Measurements from ENCODE around the gene MECP2. TPM values are rescaled to one million over a fixed set of nuclear protein-coding genes. Genes with fewer than 3 reads are reported as not detected.

Gene MECP2
- total and polyA plus RNA-seq, 7 donors = 27.6 to 54.4 (median 35.5) TPM

- H3K4me1 ChIP-seq = no peaks in the 10 kb centered on the region
- 60 to 67% (median 64%) methylated on average over 7 of the region's 7 CpGs for WGBS, 3 donors
- no peaks in the 10 kb centered on the region for H3K9me3 ChIP-seq
- H3K4me3 ChIP-seq = no peak overlapping the region
- H3K27me3 ChIP-seq (ENCODE audit: insufficient read depth in 3 of 3, low read length in 2 of 3) = peaks cover 0 to 10% (median 0%) of the 10 kb centered on the region in 3 donors
- no peak overlapping the region for H3K27ac ChIP-seq
- DNase-seq = no peak
- no peak for ATAC-seq
- intact Hi-C loops (cut with DNase I) = loop anchor here in 1 of 2 donors (5.0 kb wide), 1 partner anchor 397 kb away; no protein-coding TSS in a partner anchor
- TF ChIP-seq, protein P1, sequence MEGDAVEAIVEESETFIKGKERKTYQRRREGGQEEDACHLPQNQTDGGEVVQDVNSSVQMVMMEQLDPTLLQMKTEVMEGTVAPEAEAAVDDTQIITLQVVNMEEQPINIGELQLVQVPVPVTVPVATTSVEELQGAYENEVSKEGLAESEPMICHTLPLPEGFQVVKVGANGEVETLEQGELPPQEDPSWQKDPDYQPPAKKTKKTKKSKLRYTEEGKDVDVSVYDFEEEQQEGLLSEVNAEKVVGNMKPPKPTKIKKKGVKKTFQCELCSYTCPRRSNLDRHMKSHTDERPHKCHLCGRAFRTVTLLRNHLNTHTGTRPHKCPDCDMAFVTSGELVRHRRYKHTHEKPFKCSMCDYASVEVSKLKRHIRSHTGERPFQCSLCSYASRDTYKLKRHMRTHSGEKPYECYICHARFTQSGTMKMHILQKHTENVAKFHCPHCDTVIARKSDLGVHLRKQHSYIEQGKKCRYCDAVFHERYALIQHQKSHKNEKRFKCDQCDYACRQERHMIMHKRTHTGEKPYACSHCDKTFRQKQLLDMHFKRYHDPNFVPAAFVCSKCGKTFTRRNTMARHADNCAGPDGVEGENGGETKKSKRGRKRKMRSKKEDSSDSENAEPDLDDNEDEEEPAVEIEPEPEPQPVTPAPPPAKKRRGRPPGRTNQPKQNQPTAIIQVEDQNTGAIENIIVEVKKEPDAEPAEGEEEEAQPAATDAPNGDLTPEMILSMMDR (IDR thresholded peaks at IDR 0.05) = no peak
- no peaks in the 10 kb centered on the region for H3K36me3 ChIP-seq (ENCODE audit: insufficient read depth in 1 of 2, low read depth in 1 of 2)
These were observed 38.1 kb upstream of the MECP2 start for GRCh38 chrX:154135458-154136229.

DNA sequence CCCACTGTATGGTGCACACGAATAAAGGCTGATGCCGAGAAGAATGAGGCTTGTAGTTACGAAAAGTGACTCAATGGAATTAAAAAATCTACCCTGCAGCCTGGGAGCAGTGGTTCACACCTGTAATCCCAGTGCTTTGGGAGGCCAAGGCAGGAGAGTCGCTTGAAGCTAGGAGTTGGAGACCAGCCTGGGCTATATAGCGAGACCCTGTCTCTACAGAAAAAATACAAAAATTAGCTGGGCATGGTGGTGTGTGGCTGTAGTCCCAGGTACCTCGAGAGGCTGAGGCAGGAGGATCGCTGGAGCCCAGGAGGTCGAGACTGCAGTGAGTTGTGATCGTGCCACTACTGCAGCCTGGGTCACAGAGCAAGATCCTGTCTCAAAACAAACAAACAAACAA lies 34.8 kb upstream of the MECP2 start:
- DNase-seq (no peak), ATAC-seq (no peak)
- Histone ChIP-seq H3K4me3 (no peak overlapping the region), H3K4me1 (no peaks in the 10 kb centered on the region), H3K27ac (no peak overlapping the region), H3K36me3 (ENCODE audit: insufficient read depth in 1 of 2, low read depth in 1 of 2) (no peaks in the 10 kb centered on the region), H3K27me3 (ENCODE audit: insufficient read depth in 3 of 3, low read length in 2 of 3) (peaks cover 0 to 10% (median 0%) of the 10 kb centered on the region in 3 donors), H3K9me3 (no peaks in the 10 kb centered on the region)
- intact Hi-C loops (cut with DNase I) = no loop called here
- TF ChIP-seq, protein P1 (IDR thresholded peaks at IDR 0.05) = no peak
- 78 to 99% (median 93%) methylated on average over 9 of the region's 9 CpGs for WGBS, 3 donors

- 69 to 81% (median 73%) methylated on average over 4 of the region's 4 CpGs for WGBS, 3 donors
- DNase-seq = no peak
- intact Hi-C loops (cut with DNase I) = no loop called here
These were observed 34.4 kb upstream of the MECP2 start for GRCh38 chrX:154131955-154132354.

DNA sequence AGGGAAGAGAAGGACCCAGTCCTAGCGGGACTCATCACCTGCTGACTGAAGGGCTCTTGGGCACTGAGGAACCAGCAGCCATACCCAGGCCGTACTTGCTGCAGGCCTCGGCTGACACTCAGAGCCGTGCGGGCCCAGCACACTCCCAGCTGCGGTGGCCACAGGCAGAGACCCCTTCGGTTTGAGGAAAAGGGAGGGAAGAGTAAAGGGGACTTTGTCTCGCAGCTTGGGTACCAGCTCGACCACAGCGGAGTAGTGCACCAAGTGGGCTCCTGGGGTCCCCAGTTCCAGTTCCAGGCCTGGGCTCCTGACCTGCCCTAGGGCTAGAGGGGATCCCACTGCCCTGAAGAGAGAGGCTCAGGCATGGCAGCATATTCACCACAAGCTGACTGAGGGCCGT lies 28.6 kb upstream of the MECP2 start:
- WGBS, 3 donors = 91 to 96% (median 93%) methylated on average over 7 to 11 of the region's 11 CpGs
- H3K27ac ChIP-seq = no peak overlapping the region
- no peaks in the 10 kb centered on the region for H3K36me3 ChIP-seq (ENCODE audit: insufficient read depth in 1 of 2, low read depth in 1 of 2)
- H3K4me3 ChIP-seq = no peak overlapping the region
- intact Hi-C loops (cut with DNase I) = no loop called here
- TF ChIP-seq, protein P1 (IDR thresholded peaks at IDR 0.05) = no peak
- no peaks in the 10 kb centered on the region for H3K4me1 ChIP-seq
- ATAC-seq = no peak
- no peaks in the 10 kb centered on the region for H3K9me3 ChIP-seq
- H3K27me3 ChIP-seq (ENCODE audit: insufficient read depth in 3 of 3, low read length in 2 of 3) = peaks cover 0 to 19% (median 0%) of the 10 kb centered on the region in 3 donors
- DNase-seq = no peak

More at GRCh38 chrX:154131955-154132354, 34.4 kb upstream of the MECP2 start:
- H3K9me3 ChIP-seq = no peaks in the 10 kb centered on the region
- peaks cover 0 to 10% (median 0%) of the 10 kb centered on the region in 3 donors for H3K27me3 ChIP-seq (ENCODE audit: insufficient read depth in 3 of 3, low read length in 2 of 3)
- H3K4me1 ChIP-seq = no peaks in the 10 kb centered on the region
- no peak overlapping the region for H3K27ac ChIP-seq
- H3K4me3 ChIP-seq = no peak overlapping the region
- H3K36me3 ChIP-seq (ENCODE audit: insufficient read depth in 1 of 2, low read depth in 1 of 2) = no peaks in the 10 kb centered on the region
- ATAC-seq = no peak
- TF ChIP-seq, protein P1 (IDR thresholded peaks at IDR 0.05) = no peak

Data from psoas muscle (tissue), 8 donors.